ENCODE results near the gene MIER1.

GRCh38 chr1:66944330-66945274 lies 19.8 kb downstream of the MIER1 start:
- TF ChIP-seq EZH2phosphoT487 (IDR thresholded peaks at IDR 0.05; ENCODE audit: borderline replicate concordance) = no peak
- no peak for TF ChIP-seq CTCF (conservative IDR thresholded peaks at IDR 0.05; ENCODE audit: low read length)
